HG02759 (cell line): Measurements from ENCODE around the gene DVL2.
A peak's percentile ranks its signal among the peaks of the same experiment; 100 is the strongest.
"Not testable (repeated sequence)": the region's sequence is repeated elsewhere in the genome, so short reads cannot be mapped to it uniquely, and the experiment has no call there.

Experiments used
- ATAC-seq: cut with Tn5 transposase; IDR thresholded peaks from one replicate; pipeline ENCODE4 v1.9.1; 2021; ENCODE audit warnings: mild to moderate bottlenecking, moderate library complexity; ENCODE audit not compliant: unreplicated experiment

The DVL2 gene

DNA sequence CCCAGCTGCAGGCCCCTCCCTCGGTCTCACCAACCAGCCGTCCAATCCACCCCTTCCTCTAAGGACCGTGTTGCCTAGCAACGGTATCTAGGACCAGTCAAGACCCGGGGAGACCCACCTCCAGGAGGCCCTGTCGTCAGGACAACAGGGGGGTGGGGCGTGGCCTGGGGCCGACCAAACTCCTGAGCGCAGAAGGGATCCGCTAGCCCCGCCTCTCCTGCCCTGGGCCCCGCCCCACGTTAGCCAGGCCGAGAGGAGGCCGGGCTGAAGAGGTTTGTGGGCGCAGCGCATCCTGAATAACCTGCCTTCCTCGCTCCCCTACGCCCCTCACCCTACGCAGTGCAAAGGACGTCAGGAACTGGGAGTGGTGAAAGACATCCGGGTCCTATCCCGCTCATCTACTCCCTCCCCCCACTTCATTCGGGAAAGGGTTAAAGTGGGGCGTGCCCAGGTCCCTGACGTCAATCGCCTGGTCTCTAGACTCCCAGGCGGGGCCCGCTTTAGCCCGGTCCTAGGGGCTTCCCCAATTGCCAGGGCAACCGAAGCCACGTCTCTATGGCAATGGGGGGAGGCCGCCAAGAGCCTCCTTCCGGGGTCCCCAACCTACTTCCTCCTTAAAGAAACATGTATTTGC lies 29.4 kb downstream of the DVL2 start:
- peak; percentile 86 for ATAC-seq

DNA sequence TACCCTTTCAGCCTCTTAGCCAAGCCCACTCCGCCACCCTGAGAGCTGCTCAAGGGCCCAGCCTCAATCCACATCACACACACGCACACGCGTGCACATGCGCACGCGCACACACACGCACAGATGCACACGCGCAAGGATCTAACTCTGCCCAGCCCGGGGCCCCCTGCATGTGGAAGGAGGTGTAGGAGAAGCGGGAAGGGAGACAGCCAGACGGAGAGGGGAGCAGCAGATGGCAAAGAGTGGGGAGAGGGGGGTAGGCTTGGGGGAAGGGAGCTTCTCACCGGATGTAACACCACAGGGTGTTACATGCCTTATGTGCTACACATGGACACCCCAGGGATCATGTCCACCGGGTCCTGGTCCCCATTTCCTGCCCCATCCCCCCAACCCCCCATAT lies 30.0 kb downstream of the DVL2 start:
- ATAC-seq, result no peak

DNA sequence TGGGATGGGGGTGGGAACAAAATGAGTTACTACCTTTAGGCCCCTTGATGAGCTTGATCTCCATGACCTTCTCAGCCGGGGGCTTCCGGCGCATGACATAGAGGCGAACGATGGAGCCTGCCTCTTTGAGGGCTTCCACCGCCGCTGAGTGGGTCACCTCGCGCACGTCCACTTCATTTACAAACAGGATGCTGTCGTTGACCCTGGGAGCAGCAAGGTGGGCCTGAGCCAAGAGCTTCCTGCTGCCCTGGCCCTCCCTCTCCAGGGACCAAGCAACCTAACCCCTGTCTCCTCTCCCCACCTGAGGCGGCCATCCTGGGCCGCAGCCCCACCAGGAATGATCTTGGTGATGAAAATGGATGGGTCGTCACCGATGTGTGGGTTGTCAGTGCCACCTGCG lies 30.9 kb downstream of the DVL2 start:
- no peak for ATAC-seq

GRCh38 chr17:7196651-7197401 lies 37.5 kb downstream of the DVL2 start:
- no peak for ATAC-seq

- no peak for ATAC-seq
These were observed 38.3 kb downstream of the DVL2 start for GRCh38 chr17:7195971-7196370.

DNA sequence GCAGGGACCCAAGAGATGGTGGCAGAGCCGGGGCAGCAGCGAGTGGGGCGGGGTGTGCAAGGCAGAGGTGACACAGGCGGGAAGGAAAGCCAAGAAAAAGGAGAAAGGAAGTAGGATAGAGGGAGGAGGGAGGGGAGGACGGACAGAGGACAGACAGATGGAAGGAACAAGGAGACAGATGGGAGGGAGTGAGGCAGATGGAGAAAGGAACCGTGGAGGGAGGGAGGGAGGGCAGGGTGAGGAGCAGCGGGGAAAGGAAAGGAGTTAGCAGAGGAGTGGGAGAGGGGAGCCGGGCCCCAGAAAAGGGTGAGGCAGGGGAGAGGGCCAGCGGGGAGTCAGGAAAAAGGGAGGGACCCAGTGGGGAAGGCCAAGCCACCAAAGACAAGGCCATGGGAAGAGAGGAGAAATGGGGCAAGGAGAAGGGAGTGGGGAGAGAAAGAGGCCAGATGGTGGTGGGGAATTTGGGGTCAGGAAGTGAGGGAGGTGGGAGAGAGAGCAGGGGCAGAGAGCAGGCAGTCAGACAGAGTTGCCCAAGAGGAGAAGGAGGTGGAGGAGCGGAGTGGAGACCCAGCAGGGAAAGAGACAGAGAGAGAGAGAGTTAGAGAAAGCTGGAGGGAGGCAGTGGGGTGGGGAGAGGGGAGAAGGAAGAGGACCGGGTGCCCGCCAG lies 41.9 kb downstream of the DVL2 start:
- no peak for ATAC-seq

DNA sequence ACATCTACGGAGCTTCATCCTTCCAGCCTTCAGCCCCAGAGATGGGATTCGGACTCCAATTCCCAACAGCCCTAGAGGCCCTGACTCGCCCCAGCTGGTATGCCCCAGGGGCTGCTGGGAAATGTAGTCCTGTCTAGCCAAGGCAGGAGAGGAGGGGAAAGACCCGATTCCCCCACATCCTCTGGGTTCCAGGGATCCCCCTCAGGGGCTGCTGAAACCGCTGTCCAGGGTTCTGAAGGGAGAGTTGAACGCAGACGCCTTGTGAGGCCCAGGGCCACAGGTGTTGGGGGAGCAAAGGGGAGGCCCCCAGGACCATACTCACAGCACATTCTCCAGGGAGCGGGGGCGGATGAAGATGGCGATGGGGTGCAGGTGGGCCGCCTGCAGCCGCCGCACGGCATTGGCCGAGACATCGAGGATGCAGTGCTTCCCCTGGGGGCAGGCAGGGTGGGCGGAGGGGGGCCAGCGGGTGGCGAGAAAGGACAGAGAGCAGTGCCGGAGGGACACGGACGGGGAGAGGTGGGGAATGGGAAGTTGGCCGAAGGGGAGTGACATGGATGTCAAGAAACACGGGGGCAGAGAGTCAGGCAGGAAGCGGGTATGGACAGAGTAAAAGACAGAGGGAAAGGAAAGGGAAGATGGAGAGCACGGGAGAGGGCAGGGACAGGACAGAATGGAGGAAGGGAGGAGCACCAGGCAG lies 42.6 kb downstream of the DVL2 start:
- no peak for ATAC-seq

DNA sequence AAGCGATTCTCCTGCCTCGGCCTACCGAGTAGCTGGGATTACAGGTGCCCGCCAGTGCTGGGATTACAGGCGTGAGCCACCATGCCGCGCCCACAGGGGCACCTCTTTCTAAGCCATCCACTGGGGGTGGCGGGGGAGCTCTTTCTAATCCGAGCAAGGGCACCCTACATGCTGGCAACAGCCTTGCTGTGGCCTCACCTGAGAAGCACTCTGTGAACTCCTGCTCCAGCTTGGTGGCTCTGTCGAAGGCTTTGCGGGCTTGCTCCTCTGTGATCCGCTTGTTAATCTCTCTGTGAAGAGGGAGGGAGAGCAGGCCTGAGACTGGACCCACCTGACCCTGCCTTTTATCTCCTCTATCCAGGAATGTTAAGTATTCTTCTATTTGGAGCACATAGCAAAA lies 43.2 kb downstream of the DVL2 start:
- no peak for ATAC-seq

DNA sequence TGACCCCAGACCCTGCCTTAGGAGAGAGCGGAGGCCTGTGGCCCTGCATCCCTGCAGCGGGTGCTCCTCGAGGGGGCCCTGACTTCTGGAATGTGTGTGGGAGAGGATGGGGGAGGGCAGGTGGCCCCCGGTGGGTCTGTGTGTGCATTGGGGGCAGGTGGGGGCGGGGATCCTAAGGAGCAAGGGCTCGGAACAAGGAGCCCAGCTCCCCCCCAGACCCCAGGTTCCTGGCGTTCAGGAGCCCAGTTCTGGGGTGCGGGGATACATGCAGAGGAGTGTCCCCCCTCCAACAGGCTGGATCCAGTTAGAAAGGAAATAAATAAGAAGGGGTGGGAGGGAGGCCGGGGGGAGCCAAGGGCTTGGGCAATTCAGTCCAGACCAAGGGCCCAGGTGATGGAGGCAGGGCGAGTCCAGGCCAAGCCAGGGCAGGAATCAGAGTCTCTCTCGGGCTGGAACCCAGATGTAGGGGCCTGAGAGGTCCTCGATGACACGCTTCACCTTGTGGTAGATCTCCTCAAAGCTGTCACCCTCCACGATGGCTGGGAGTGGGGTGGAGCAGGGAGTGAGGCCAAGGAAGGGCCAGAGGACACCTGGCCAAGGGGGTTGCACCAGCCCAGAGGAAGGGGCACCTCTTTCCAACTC lies 43.9 kb downstream of the DVL2 start:
- no peak for ATAC-seq

DNA sequence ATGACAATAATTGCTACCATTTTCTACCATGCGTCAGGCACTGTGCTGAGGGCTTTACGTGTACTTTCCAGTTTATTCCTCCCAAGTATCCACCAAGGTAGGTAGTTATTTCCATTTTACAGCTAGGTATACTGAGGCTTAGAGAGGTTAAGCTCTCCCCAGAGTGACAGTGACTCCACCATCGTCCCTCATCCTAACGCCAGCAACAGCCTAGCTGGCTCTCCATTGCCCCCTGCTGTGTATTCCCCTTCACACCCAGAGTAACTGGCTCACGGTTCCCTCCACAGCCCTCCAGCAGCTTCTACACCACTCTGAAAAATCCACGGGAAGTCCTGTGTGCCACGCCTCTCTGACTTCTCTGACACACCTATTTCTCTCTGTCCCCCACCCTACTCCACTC lies 48.1 kb downstream of the DVL2 start:
- no peak for ATAC-seq

GRCh38 chr17:7184647-7185046 lies 49.7 kb downstream of the DVL2 start:
- ATAC-seq, result no peak

GRCh38 chr17:7184091-7184488 lies 50.2 kb downstream of the DVL2 start:
- no peak for ATAC-seq

- ATAC-seq, result no peak
These were observed 50.8 kb downstream of the DVL2 start for GRCh38 chr17:7183433-7184090.

GRCh38 chr17:7182101-7182500 lies 52.2 kb downstream of the DVL2 start:
- not testable (repeated sequence) for ATAC-seq

GRCh38 chr17:7179317-7180254 lies 54.7 kb downstream of the DVL2 start, which contains the start of gene ASGR1:
Gene ASGR1, minus strand, starts transcription at chr17:7179370. Its CDS starts 807 bp downstream, at chr17:7178563.
- no peak for ATAC-seq

GRCh38 chr17:7178973-7179316 lies 55.4 kb downstream of the DVL2 start:
- ATAC-seq, result no peak

DNA sequence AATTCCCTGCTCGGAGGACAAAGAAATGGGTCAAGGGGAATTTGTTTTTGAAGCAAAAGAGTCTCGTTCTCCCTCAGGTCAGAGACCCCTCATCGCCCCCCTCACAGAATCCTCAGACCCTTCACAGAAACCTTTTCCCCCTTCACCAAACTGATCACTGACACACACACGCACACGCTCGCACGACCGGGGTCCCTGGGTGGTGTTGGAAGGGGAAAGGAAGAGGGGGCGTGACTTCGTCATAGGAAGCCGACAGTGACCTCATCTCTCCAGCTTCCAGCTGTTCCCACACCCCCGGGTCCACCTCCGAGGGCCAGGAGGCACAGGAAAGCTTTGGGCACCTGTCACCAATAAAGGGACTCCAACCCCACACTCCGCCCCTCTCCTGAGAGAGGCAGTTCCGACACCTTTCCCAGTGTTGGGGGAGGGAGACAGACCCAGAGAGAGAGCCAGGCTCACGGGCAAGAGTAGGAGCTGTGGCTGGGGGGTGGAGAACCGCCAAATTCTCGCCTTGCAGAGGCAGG lies 56.3 kb downstream of the DVL2 start:
- ATAC-seq, result no peak

DNA sequence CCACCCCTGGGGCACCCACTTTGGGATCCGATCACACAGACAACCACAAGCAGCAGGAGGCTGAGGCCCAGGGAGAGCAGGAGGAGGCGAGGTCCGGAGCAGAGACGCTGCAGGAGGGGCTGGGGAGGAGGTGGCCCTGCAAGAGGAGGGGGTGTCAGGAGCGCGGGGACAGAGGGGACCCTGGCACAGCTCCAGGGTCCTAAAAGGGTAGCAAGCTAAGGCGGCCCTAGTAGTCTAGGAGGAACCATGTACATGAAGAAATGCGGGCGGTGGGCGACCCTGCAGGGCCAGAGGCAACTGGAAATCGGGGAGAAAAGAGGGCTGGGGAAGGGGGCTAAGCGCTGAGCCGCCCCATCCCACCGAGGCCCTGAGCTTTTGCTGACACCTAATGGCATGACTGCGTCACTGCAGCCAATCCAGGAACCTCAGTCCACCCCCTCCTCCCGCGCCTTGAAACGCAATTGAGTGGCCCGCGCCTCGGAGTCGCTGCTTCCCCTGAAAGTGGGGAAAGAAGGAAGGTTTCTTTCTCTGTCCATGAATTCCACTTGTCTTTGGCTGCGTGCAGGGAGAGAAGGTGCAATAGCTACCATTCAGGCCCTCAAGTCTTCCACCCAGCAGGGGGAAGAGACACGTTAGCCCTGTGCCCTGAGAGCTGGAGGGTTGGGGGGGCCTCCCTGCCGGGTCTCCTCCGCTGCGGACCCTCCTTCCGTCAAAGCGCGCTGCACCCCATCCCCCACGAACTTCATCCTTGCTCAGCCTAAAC lies 56.9 kb downstream of the DVL2 start:
- no peak for ATAC-seq

DNA sequence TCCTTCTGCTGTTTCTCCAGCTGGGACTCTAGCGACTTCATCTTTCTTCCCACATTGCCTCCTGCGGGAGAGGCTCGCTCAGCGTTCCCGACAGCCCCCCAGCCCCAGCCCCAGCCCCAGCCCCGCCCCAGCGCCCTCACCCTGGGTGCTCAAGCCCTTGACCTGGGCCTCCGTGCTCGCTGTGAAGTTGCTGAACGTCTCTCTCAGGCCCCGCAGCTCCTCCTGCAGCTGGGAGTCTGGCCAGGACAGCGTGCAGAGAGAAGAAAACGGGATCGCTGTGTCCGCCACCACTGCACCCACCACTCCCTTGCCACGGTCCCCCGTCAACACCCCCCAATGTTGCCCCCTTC lies 57.5 kb downstream of the DVL2 start:
- no peak for ATAC-seq
